OCI-LY7 (cell line): ENCODE measurements around the gene CCDC77.
"Not testable (repeated sequence)": the region's sequence is repeated elsewhere in the genome, so short reads cannot be mapped to it uniquely, and the experiment has no call there.

Source experiments
- EZH2phosphoT487 ChIP-seq: fragments of 200-600 bp; sonication (generic); IDR thresholded peaks from 2 replicates; pipeline ENCODE4 v1.6.1; 2018; ENCODE audit warnings: low read depth, borderline replicate concordance, mild to moderate bottlenecking, mixed run types, antibody characterized with exemption, low read length, moderate library complexity, mixed read lengths
- TF ChIP-seq, protein P1 (sequence below): fragments of 200-600 bp; sonication (generic); conservative IDR thresholded peaks from 2 replicates; pipeline ENCODE4 v1.5.1; 2014; ENCODE audit warnings: mild to moderate bottlenecking, antibody characterized with exemption, low read length, moderate library complexity, mixed read lengths

DNA sequence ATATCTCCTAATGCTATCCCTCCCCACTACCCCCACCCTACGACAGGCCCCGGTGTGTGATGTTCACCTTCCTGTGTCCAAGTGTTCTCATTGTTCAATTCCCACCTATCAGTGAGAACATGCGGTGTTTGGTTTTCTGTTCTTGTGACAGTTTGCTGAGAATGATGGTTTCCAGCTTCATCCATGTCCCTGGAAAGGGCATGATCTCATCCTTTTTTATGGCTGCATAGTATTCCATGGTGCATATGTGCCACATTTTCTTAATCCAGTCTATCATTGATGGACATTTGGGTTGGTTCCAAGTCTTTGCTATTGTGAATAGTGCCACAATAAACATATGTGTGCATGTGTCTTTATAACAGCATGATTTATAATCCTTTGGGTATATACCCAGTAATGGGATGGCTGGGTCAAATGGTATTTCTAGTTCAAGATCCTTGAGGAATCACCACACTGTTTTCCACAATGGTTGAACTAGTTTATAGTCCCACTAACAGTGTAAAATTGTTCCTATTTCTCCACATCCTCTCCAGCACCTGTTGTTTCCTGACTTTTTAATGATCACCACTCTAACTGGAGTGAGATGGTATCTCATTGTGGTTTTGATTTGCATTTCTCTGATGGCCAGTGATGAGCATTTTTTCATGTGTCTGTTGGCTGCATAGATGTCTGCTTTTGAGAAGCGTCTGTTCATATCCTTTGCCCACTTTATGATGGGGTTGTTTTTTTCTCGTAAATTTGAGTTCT is 30.5 kb upstream of the CCDC77 start:
- TF ChIP-seq, protein P1, sequence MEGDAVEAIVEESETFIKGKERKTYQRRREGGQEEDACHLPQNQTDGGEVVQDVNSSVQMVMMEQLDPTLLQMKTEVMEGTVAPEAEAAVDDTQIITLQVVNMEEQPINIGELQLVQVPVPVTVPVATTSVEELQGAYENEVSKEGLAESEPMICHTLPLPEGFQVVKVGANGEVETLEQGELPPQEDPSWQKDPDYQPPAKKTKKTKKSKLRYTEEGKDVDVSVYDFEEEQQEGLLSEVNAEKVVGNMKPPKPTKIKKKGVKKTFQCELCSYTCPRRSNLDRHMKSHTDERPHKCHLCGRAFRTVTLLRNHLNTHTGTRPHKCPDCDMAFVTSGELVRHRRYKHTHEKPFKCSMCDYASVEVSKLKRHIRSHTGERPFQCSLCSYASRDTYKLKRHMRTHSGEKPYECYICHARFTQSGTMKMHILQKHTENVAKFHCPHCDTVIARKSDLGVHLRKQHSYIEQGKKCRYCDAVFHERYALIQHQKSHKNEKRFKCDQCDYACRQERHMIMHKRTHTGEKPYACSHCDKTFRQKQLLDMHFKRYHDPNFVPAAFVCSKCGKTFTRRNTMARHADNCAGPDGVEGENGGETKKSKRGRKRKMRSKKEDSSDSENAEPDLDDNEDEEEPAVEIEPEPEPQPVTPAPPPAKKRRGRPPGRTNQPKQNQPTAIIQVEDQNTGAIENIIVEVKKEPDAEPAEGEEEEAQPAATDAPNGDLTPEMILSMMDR = not testable (repeated sequence)
- not testable (repeated sequence) for TF ChIP-seq EZH2phosphoT487
